Upper lobe of left lung (tissue), 6 donors: ENCODE measurements around the gene ZNG1B. TPM values are rescaled to one million over a fixed set of nuclear protein-coding genes. Genes with fewer than 3 reads are reported as not detected.
"Not testable (repeated sequence)": the region's sequence is repeated elsewhere in the genome, so short reads cannot be mapped to it uniquely, and the experiment has no call there.

Experiments used
- ATAC-seq, 2 donors: fragments of 200-7000 bp; cut with Tn5 transposase; one replicate each; pipeline ENCODE4 v1.9.1; 2022; ENCODE audit warnings: mild to moderate bottlenecking in 2 of 2, moderate library complexity in 2 of 2; ENCODE audit not compliant: low FRiP score in 2 of 2
- DNase-seq, 2 donors: peaks; one replicate each; pipeline ENCODE4 v3.0.0-alpha.2; 2019 to 2020
- H3K27ac ChIP-seq, 4 donors: fragments of 200-600 bp; sonication (generic); one replicate each; pipeline ENCODE4 v1.5.1; 2016 to 2019
- H3K27me3 ChIP-seq, 4 donors: fragments of 200-600 bp; sonication (generic); one replicate each; pipeline ENCODE4 v1.5.1; 2017 to 2019
- H3K36me3 ChIP-seq, 4 donors: fragments of 200-600 bp; sonication (generic); one replicate each; pipeline ENCODE4 v1.5.1; 2016 to 2019
- H3K4me1 ChIP-seq, 4 donors: fragments of 200-600 bp; sonication (generic); one replicate each; pipeline ENCODE4 v1.5.1; 2018 to 2019
- H3K4me3 ChIP-seq, 4 donors: fragments of 200-600 bp; sonication (generic); one replicate each; pipeline ENCODE4 v1.5.1; 2017 to 2019; ENCODE audit warnings: mild to moderate bottlenecking in 2 of 4, moderate library complexity in 1 of 4
- H3K9me3 ChIP-seq, 4 donors: fragments of 200-600 bp; sonication (generic); one replicate each; pipeline ENCODE4 v1.5.1; 2018 to 2019
- EP300 ChIP-seq, 4 donors: sonication (generic); formaldehyde crosslinking; IDR thresholded peaks; one replicate each; pipeline ENCODE4 v1.5.1; 2017; ENCODE audit warnings: antibody characterized with exemption in 4 of 4, control low read depth in 2 of 4
- POLR2A ChIP-seq, 4 donors: fragments of 450-650 bp; IDR thresholded peaks; one replicate each; pipeline ENCODE4 v1.5.1; 2016 to 2017; ENCODE audit warnings: antibody characterized with exemption in 4 of 4, mild to moderate bottlenecking in 2 of 4
- POLR2AphosphoS5 ChIP-seq, 2 donors: sonication (generic); formaldehyde crosslinking; IDR thresholded peaks; one replicate each; pipeline ENCODE4 v1.5.1; 2017; ENCODE audit warnings: antibody characterized with exemption in 2 of 2
- WGBS, 2 donors: methylation state at CpG; one replicate each; pipeline ENCODE4 v1.1.5; 2017 to 2018; 5-methylcytosine and 5-hydroxymethylcytosine counted together
- total RNA-seq, 6 donors: library from RNA; depleted of rRNA in 4 of 6; stranded (reverse); fragments of >200 nt in 4 of 6; gene quantifications; one replicate each; pipeline versions ENCODE4 v1.1.0 to v1.2.1, GENCODE V29; 2016 to 2021
- TF ChIP-seq, protein P1 (sequence below), 6 experiments: fragments of 450-650 bp in 4 of 6; fragments of 200-600 bp in 2 of 6; sonication (generic) in 2 of 6; IDR thresholded peaks; one replicate each; pipeline ENCODE4 v1.5.1; 2016 to 2019; ENCODE audit warnings: antibody characterized with exemption in 6 of 6
- donor health status: DM: no; HTN: no; CAD: no; lungs with moderate emphysema.
- donor health status: DM: no; HTN: yes; CAD: no; lungs with severe emphysema.

ZNG1B gene
- 10 to 100 TPM; 14.1 to 46.1 (median 34.1) TPM for total RNA-seq

DNA sequence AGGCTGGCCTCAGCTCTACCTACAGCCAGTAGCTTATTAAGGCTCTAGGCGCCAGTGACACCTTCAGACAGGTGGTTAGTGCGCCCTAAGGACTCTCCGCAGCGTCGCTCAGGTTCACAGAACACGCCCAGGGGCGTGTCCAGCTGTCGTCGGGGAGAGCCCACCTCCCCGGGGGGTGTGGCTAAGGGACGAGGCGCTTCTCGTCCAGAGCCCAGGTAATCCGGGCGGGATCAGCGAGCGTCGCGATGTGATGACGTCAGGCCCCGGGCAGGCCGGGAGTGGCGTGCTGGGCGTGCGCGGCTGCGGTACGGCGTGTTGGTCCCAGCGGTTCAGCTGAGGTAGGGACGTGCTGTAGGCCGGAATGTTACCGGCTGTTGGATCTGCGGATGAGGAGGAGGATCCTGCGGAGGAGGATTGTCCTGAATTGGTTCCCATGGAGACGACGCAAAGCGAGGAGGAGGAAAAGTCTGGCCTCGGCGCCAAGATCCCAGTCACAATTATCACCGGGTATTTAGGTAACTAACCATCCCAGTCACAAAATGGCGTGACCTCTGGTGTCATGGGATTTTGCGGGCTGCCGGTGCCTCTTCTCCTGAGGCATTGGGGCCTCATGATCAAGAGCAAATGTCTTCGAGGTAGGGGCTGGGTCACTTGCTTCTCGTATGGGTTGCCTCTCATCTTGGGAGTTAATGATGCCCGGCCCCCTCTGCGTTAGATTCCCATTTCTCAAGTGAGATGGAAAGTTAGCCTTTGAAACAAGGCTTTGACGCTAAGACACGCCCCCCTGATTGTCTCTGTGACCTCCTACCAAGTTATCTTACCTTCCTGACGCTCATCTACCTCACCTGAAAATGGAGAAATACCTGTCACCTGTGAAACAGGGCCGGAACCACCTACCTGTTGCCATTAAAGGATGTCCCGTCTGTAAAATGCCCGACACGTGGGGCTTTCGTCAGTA, at the start of gene ZNG1B:
Gene ZNG1B, plus strand, starts transcription at position 184 of the 958 bp plus-strand sequence. Its CDS starts 178 bp downstream, at position 362.
- peak; percentile 88 to 89 for DNase-seq
- H3K27ac ChIP-seq: peak within 1 kb of the TSS; percentile 69 to 78 (median 76)
- not testable (repeated sequence) for H3K27me3 ChIP-seq, H3K9me3 ChIP-seq, ATAC-seq, H3K4me1 ChIP-seq, H3K36me3 ChIP-seq
- H3K4me3 ChIP-seq: peak within 1 kb of the TSS; percentile 18 to 53 (median 48)
- WGBS, 2 donors: 1 to 6% methylated on average over 7 to 29 of the region's 56 CpGs

DNA sequence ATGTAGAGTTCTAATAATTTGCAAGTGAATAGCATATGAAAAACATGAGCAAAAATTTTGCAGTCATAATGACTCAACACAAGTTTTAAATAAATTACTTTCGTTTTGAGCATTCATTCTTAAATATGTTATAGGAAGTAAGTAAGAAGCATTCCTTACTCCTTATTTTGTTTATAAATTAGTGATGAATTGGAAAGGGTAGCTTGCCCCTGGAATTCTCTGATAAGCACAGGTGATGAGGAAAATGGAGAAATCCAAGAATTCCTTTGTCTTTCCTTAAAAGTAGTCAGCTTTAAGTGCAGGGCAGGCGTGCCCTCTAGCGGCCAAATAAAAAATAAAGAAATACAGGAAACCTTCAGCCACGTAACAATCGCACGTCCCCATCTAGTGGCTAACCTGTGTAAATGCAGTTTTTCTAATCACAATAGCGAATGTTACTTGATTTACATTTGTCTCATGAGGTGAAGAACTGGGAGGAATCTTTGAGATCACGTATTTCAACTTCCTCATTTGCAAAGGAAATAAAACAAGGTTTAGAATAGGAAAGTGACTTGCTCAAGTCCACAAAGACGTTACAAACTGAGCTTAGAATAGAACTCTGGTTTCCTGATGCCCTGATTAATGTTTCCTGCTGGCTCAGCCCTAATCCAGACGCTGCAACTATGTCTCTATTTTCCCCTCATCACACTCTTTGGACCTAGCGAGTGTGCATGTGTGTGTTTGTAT, 47.2 kb upstream of the ZNG1B start:
- H3K9me3 ChIP-seq: no peaks in the 10 kb centered on the region
- H3K4me3 ChIP-seq: peak overlapping the region in 3 of 4 donors; percentile 17 to 31 (median 31)

DNA sequence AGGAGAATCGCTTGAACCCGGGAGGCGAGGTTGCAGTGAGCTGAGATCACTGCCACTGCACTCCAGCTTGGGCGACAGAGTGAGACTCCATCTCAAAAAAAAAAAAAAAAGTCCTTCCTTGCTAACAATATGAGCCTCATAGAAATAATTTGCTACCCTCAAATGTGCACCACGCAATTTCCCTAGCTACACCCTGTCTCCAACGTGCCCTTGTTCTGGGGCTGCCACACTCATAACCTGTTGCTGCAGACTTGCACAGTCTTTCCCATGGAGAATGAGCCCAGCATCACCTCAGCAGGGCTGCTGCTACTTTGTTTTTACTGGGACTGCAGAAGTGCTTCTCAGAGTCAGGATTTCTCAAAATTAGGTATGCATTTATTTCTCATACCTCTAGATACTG, 46.4 kb upstream of the ZNG1B start:
- peaks cover 0 to 5% (median 1%) of the 10 kb centered on the region in 4 donors for H3K4me1 ChIP-seq
- ATAC-seq: no peak
- no peak overlapping the region for H3K4me3 ChIP-seq
- DNase-seq: no peak
- no peaks in the 10 kb centered on the region for H3K36me3 ChIP-seq
- peak overlapping the region in 1 of 4 donors; percentile 40 for H3K27ac ChIP-seq
- no peaks in the 10 kb centered on the region for H3K27me3 ChIP-seq
- TF ChIP-seq POLR2A (IDR thresholded peaks at IDR 0.05) (no peak), POLR2AphosphoS5 (IDR thresholded peaks at IDR 0.05) (no peak), EP300 (IDR thresholded peaks at IDR 0.05) (no peak)
- TF ChIP-seq, protein P1, sequence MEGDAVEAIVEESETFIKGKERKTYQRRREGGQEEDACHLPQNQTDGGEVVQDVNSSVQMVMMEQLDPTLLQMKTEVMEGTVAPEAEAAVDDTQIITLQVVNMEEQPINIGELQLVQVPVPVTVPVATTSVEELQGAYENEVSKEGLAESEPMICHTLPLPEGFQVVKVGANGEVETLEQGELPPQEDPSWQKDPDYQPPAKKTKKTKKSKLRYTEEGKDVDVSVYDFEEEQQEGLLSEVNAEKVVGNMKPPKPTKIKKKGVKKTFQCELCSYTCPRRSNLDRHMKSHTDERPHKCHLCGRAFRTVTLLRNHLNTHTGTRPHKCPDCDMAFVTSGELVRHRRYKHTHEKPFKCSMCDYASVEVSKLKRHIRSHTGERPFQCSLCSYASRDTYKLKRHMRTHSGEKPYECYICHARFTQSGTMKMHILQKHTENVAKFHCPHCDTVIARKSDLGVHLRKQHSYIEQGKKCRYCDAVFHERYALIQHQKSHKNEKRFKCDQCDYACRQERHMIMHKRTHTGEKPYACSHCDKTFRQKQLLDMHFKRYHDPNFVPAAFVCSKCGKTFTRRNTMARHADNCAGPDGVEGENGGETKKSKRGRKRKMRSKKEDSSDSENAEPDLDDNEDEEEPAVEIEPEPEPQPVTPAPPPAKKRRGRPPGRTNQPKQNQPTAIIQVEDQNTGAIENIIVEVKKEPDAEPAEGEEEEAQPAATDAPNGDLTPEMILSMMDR (IDR thresholded peaks at IDR 0.05): no peak
- 76 to 82% methylated on average over 6 of the region's 6 CpGs for WGBS, 2 donors
- no peaks in the 10 kb centered on the region for H3K9me3 ChIP-seq

More for the DNA sequence above, 47.2 kb upstream of the ZNG1B start:
- H3K4me1 ChIP-seq: peaks cover 0 to 5% (median 1%) of the 10 kb centered on the region in 4 donors
- no peaks in the 10 kb centered on the region for H3K36me3 ChIP-seq
- no peaks in the 10 kb centered on the region for H3K27me3 ChIP-seq
- ATAC-seq (peak; percentile 93 to 96), DNase-seq (peak in 1 of 2 donors; percentile 80)
- TF ChIP-seq, protein P1 (IDR thresholded peaks at IDR 0.05): peak; percentile 74 to 98 (median 82)
- no peak for TF ChIP-seq POLR2A (IDR thresholded peaks at IDR 0.05)
- H3K27ac ChIP-seq: peak overlapping the region in 3 of 4 donors; percentile 20 to 53 (median 49)
- WGBS, 2 donors: 7 to 12% methylated on average over 11 of the region's 11 CpGs

DNA sequence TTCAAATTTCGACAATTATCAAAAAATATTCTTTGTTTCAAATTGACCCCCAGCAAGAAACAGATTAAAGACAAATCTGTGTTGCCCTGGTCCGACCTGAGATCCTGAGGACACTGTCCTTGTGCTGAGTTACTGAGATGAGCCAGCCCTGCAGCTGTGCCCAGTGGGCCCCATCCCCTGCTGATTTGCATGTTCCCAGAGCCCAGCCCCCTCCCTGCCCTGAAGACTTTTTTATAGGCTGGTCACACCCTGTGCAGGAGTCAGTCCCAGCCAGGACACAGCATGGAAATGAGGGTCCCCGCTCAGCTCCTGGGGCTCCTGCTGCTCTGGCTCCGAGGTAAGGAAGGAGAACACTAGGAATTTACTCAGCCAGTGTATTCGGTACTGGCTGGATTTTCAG, 31.4 kb upstream of the ZNG1B start:
- H3K4me3 ChIP-seq: no peak overlapping the region
- 69 to 71% methylated on average over 5 of the region's 5 CpGs for WGBS, 2 donors
- no peaks in the 10 kb centered on the region for H3K27me3 ChIP-seq
- no peaks in the 10 kb centered on the region for H3K9me3 ChIP-seq
- no peak for TF ChIP-seq POLR2A (IDR thresholded peaks at IDR 0.05)
- DNase-seq (no peak), ATAC-seq (no peak)
- no peaks in the 10 kb centered on the region for H3K36me3 ChIP-seq
- H3K4me1 ChIP-seq: peaks cover 0 to 8% (median 0%) of the 10 kb centered on the region in 4 donors
- no peak overlapping the region for H3K27ac ChIP-seq

DNA sequence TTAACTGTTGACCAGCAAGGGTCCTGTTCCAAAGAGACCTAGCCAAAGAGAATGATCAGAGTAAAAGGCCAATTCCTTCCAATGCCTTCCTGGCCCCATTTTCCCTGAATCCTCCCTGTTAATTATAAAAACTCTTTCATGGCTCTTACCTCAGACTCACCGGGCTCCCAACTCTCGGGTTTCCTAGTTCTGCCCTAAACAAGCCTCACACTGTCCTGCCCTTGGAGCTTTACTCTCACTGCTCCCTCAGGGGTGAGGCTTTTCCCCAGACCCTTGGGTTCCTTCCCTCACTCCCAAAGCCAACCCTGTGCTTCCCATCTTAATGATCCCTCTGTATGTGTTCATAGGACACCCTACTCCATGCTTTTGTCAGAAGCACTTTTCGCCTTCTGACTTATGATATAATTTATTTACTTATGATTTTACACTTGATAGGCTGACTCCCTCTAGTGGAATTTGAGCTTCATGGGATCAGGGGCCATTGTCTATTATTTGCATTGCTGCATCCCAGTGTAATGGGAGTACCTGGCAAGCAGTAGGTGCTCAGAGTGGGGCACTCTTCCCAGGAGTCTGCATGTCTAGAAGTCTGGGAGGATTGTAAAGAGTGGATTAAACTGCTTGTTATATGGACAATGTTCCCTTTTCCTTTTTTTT, 29.9 kb upstream of the ZNG1B start:
- no peak overlapping the region for H3K4me3 ChIP-seq
- WGBS, 2 donors: 54 to 61% methylated on average over 3 of the region's 3 CpGs
- no peak for TF ChIP-seq POLR2AphosphoS5 (IDR thresholded peaks at IDR 0.05)
- no peak for TF ChIP-seq EP300 (IDR thresholded peaks at IDR 0.05)
- TF ChIP-seq, protein P1 (IDR thresholded peaks at IDR 0.05): no peak
- no peak for TF ChIP-seq POLR2A (IDR thresholded peaks at IDR 0.05)
- no peaks in the 10 kb centered on the region for H3K27me3 ChIP-seq
- H3K4me1 ChIP-seq: peaks cover 0 to 8% (median 0%) of the 10 kb centered on the region in 4 donors
- ATAC-seq (no peak), DNase-seq (no peak)
- no peaks in the 10 kb centered on the region for H3K9me3 ChIP-seq
- H3K36me3 ChIP-seq: no peaks in the 10 kb centered on the region
- no peak overlapping the region for H3K27ac ChIP-seq

DNA sequence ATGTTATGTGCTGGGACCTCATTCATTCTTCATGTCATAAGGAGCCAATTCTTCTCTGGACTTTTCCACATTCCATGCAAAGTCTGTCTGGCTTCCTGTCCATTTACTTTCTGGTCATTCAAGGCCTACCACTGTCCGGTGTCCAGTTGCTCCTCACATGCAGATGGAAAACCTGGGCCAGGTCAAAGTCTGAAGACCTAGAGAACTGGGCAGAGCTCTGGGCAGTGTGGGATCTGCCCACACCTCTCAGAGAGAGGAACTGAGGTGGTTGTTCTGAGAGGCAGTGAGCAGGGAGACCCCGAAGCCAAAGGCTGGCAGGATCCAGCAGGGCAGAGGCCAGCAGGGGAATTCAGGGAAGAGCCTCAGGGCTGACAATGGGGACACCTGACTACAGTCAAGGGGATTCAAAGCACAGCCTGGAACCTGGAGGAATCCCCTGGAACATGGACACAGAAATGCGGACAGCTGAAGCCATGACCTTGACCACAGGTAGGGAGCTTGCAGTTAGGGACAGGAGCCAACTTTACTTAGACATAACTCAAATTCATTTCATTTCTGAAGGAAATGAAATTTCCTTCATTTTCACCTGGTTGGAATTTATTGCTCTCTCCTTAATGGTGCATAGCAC, 25.7 kb upstream of the ZNG1B start:
- 64 to 82% methylated on average over 1 of the region's 3 CpGs for WGBS, 2 donors
- not testable (repeated sequence) for H3K27ac ChIP-seq, H3K36me3 ChIP-seq, H3K27me3 ChIP-seq, DNase-seq, H3K4me1 ChIP-seq, H3K4me3 ChIP-seq, H3K9me3 ChIP-seq
- peak in 1 of 2 donors; percentile 27 for ATAC-seq

DNA sequence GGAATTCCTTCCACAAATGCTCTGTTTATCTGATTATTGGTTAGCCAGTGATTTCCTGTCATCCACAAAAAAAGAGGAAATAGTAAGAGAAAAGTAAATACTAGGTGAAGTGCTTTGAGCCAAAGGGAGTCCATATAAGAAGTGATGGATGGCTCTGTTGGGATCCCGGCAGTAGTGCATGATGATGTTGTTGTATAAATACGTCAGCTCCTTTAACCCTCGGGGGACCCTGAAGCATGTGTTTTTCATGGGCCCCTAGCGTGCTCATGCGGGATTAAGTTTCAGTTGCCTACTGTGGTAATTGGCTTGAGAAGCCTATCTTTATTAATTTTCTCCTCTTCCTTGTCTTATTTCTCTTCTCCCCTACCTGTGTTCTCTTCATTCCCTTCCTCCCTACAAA, 24.7 kb upstream of the ZNG1B start:
- DNase-seq, H3K4me3 ChIP-seq, H3K27ac ChIP-seq, H3K36me3 ChIP-seq, H3K27me3 ChIP-seq, H3K9me3 ChIP-seq, H3K4me1 ChIP-seq: not testable (repeated sequence)
- ATAC-seq: peak in 1 of 2 donors; percentile 50
- WGBS, 2 donors: 50% methylated on average over 5 of the region's 5 CpGs

DNA sequence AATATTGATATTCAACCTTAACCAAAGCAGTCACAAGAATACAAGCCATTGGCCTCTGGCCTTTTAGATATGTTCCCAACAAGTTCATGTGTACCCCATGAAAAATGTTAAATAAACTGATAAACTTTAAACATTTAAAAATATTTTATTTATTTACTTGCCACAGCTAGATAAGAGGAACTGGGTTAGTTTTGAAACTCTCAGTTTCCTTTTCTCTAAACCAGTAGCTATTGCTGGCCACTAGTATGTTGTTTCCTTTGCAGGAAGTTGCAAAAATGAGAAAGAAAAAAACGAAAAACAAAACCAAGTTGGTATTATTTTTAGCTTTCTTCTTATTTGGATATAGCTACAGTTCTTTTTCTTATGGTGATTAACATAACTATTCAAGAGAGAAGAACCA, 5.7 kb upstream of the ZNG1B start:
- not testable (repeated sequence) for H3K4me1 ChIP-seq, H3K27me3 ChIP-seq, DNase-seq, H3K9me3 ChIP-seq, H3K4me3 ChIP-seq, H3K36me3 ChIP-seq, ATAC-seq
- peak overlapping the region in 1 of 4 donors; percentile 71 for H3K27ac ChIP-seq
- WGBS, 2 donors: 7 to 31% methylated on average over 1 of the region's 1 CpG
